ENCODE measurements around the gene MYO10. TPM values are rescaled to one million over a fixed set of nuclear protein-coding genes. Genes with fewer than 3 reads are reported as not detected.

The MYO10 gene
- polyA plus RNA-seq, 3 donors from 2014 or later, result not detected

GRCh38 chr5:16707168-16707868 lies 228.8 kb downstream of the MYO10 start:
- no peak overlapping the region for H3K27ac Mint-ChIP-seq
- H3K4me1 Mint-ChIP-seq, result no peaks in the 10 kb centered on the region
- peaks cover 0 to 6% (median 0%) of the 10 kb centered on the region in 6 donors for H3K9me3 Mint-ChIP-seq
- H3K27me3 Mint-ChIP-seq (ENCODE audit: low read depth in 3 of 3), result peaks cover 0 to 4% (median 1%) of the 10 kb centered on the region in 3 donors
- no peak overlapping the region for H3K4me3 Mint-ChIP-seq
- H3K36me3 Mint-ChIP-seq, result no peaks in the 10 kb centered on the region
- DNase-seq, result no peak

GRCh38 chr5:16704945-16705344 lies 231.1 kb downstream of the MYO10 start:
- Mint-ChIP-seq H3K27ac (no peak overlapping the region), H3K36me3 (no peaks in the 10 kb centered on the region), H3K27me3 (ENCODE audit: low read depth in 3 of 3) (peaks cover 0 to 6% (median 4%) of the 10 kb centered on the region in 3 donors), H3K4me1 (no peaks in the 10 kb centered on the region), H3K4me3 (no peak overlapping the region), H3K9me3 (peaks cover 0 to 6% (median 0%) of the 10 kb centered on the region in 6 donors)
- DNase-seq, result no peak

- Mint-ChIP-seq H3K9me3 (peaks cover 0 to 4% (median 0%) of the 10 kb centered on the region in 6 donors), H3K27ac (no peak overlapping the region), H3K27me3 (ENCODE audit: low read depth in 3 of 3) (peaks cover 0 to 5% (median 2%) of the 10 kb centered on the region in 3 donors), H3K36me3 (no peaks in the 10 kb centered on the region), H3K4me1 (no peaks in the 10 kb centered on the region), H3K4me3 (no peak overlapping the region)
- no peak for DNase-seq
These were observed 233.1 kb downstream of the MYO10 start for GRCh38 chr5:16702964-16703363.

- H3K27me3 Mint-ChIP-seq (ENCODE audit: low read depth in 3 of 3), result peaks cover 3 to 5% (median 4%) of the 10 kb centered on the region in 3 donors
- peaks cover 0 to 6% (median 0%) of the 10 kb centered on the region in 6 donors for H3K9me3 Mint-ChIP-seq
- H3K4me1 Mint-ChIP-seq, result no peaks in the 10 kb centered on the region
- H3K4me3 Mint-ChIP-seq, result no peak overlapping the region
- DNase-seq, result no peak
- no peak overlapping the region for H3K27ac Mint-ChIP-seq
- H3K36me3 Mint-ChIP-seq, result no peaks in the 10 kb centered on the region
These were observed 234.7 kb downstream of the MYO10 start for GRCh38 chr5:16701134-16702099.

GRCh38 chr5:16700081-16700480 lies 236.0 kb downstream of the MYO10 start:
- Mint-ChIP-seq H3K9me3 (peaks cover 0 to 6% (median 0%) of the 10 kb centered on the region in 6 donors), H3K36me3 (no peaks in the 10 kb centered on the region), H3K27me3 (ENCODE audit: low read depth in 3 of 3) (peaks cover 2 to 5% (median 3%) of the 10 kb centered on the region in 3 donors), H3K4me3 (no peak overlapping the region), H3K4me1 (no peaks in the 10 kb centered on the region), H3K27ac (no peak overlapping the region)
- DNase-seq, result no peak

DNA sequence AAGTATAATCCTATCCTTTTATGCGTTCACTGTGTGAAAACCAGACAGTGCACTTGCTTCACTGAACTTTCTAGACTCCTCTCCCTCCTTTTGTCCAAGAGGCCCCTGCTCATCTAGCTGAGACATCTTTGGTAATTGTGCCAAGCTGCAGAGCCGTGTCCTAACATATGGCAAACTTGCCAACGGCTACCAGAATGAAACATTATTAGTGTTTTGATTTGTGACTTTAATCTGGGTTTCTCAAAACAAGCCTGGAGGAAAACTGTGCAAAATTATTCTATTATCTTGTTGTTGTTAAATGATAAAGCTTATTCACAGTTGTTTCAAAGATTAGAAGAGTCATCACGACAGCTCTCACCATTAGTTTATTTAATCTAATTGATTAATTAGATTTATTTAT lies 240.3 kb downstream of the MYO10 start:
- no peak overlapping the region for H3K4me3 Mint-ChIP-seq

GRCh38 chr5:16693879-16694278 lies 242.2 kb downstream of the MYO10 start:
- no peak overlapping the region for H3K4me3 Mint-ChIP-seq
- peaks cover 0 to 9% (median 0%) of the 10 kb centered on the region in 6 donors for H3K9me3 Mint-ChIP-seq
- H3K27me3 Mint-ChIP-seq (ENCODE audit: low read depth in 3 of 3), result peaks cover 0 to 3% (median 2%) of the 10 kb centered on the region in 3 donors
- H3K27ac Mint-ChIP-seq, result no peak overlapping the region
- DNase-seq, result no peak
- H3K4me1 Mint-ChIP-seq, result no peaks in the 10 kb centered on the region
- H3K36me3 Mint-ChIP-seq, result no peaks in the 10 kb centered on the region

More for the DNA sequence above, 240.3 kb downstream of the MYO10 start:
- no peak for DNase-seq
- H3K36me3 Mint-ChIP-seq, result no peaks in the 10 kb centered on the region
- H3K9me3 Mint-ChIP-seq, result peaks cover 0 to 4% (median 0%) of the 10 kb centered on the region in 6 donors
- H3K4me1 Mint-ChIP-seq, result no peaks in the 10 kb centered on the region
- H3K27me3 Mint-ChIP-seq (ENCODE audit: low read depth in 3 of 3), result peaks cover 0 to 3% (median 2%) of the 10 kb centered on the region in 3 donors
- H3K27ac Mint-ChIP-seq, result no peak overlapping the region

DNA sequence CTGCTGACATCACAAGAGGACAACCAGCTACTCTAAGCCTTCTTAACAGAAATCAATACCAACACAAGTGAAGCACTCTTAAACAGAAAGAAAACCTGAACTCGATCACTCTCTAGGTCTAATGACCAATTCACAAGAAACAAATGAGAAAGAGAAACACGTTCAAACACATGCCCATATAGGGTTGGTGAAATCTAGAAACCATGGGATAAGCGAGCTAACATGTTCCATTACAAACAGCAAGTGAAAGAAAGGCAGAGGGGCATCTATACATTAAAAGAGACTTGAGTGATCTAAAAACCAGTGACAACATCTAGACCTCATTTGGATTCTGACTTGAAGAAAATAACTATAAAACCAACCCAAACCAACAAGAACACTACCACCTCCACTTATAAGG lies 244.4 kb downstream of the MYO10 start:
- Mint-ChIP-seq H3K27me3 (ENCODE audit: low read depth in 3 of 3) (peaks cover 0 to 1% (median 0%) of the 10 kb centered on the region in 3 donors), H3K4me1 (no peaks in the 10 kb centered on the region), H3K27ac (no peak overlapping the region), H3K36me3 (no peaks in the 10 kb centered on the region), H3K4me3 (no peak overlapping the region), H3K9me3 (peaks cover 0 to 4% (median 0%) of the 10 kb centered on the region in 6 donors)
- no peak for DNase-seq

DNA sequence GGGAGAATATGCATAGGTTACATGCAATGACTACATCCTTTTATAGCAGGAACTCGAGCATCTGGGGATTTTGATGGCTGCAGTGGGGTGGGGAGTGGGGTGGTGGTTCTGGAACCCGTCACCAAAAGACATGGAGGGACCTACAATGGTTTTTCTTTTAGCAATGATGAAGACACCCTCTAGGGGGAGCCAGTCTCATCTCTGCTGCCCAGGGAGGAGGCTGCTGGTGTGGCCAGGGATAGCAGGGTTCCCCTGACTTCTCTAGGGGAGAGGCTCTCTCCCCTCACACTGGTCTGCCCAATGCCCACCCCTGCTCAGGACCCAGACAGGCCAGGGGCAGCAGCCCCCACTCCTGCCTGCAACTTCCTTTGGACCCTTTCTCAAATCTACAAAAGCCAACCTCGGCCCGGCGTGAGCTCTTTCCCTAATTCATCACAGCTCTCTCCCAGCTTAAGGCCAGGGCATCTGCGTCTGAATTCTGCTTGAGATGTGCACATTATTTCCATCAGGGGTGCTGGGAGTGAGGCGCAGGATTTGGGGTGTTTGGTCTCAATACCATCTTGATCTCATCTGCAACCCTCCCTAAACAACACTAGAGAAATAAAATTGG lies 245.7 kb downstream of the MYO10 start:
- DNase-seq, result no peak
- no peaks in the 10 kb centered on the region for H3K36me3 Mint-ChIP-seq
- H3K9me3 Mint-ChIP-seq, result peaks cover 0 to 4% (median 0%) of the 10 kb centered on the region in 6 donors
- H3K27ac Mint-ChIP-seq, result no peak overlapping the region
- peaks cover 0 to 1% (median 0%) of the 10 kb centered on the region in 3 donors for H3K27me3 Mint-ChIP-seq (ENCODE audit: low read depth in 3 of 3)
- no peaks in the 10 kb centered on the region for H3K4me1 Mint-ChIP-seq
- H3K4me3 Mint-ChIP-seq, result no peak overlapping the region

- no peak for DNase-seq
- H3K27me3 Mint-ChIP-seq (ENCODE audit: low read depth in 3 of 3), result peaks cover 0 to 1% (median 0%) of the 10 kb centered on the region in 3 donors
- H3K4me3 Mint-ChIP-seq, result no peak overlapping the region
- peaks cover 0 to 4% (median under 1%) of the 10 kb centered on the region in 6 donors for H3K9me3 Mint-ChIP-seq
- H3K27ac Mint-ChIP-seq, result no peak overlapping the region
- no peaks in the 10 kb centered on the region for H3K36me3 Mint-ChIP-seq
- no peaks in the 10 kb centered on the region for H3K4me1 Mint-ChIP-seq
These were observed 248.2 kb downstream of the MYO10 start for GRCh38 chr5:16687898-16688297.

DNA sequence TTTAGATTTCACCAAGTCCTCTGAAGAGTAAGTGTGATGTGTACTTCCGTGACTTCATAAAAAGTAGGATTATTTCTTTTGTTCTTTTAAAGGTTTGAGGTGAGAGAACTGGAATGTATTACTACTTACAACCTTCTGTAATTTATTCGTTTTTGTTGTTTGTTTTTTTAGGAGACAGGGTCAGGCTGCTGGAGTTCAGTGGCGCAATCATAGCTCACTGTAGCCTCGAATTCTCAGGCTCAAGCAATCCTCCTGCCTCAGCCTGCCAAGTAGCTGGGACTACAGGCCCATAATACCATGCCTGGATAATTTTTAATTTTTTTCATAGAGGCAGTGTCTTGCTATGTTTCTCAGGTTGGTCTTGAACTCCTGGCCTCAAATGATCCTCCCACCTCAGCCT lies 251.0 kb downstream of the MYO10 start:
- H3K27ac Mint-ChIP-seq, result no peak overlapping the region
- H3K4me3 Mint-ChIP-seq, result no peak overlapping the region
- peaks cover 0 to 3% (median 1%) of the 10 kb centered on the region in 3 donors for H3K27me3 Mint-ChIP-seq (ENCODE audit: low read depth in 3 of 3)
- no peaks in the 10 kb centered on the region for H3K4me1 Mint-ChIP-seq
- no peaks in the 10 kb centered on the region for H3K36me3 Mint-ChIP-seq
- peaks cover 0 to 4% (median under 1%) of the 10 kb centered on the region in 6 donors for H3K9me3 Mint-ChIP-seq
- no peak for DNase-seq

DNA sequence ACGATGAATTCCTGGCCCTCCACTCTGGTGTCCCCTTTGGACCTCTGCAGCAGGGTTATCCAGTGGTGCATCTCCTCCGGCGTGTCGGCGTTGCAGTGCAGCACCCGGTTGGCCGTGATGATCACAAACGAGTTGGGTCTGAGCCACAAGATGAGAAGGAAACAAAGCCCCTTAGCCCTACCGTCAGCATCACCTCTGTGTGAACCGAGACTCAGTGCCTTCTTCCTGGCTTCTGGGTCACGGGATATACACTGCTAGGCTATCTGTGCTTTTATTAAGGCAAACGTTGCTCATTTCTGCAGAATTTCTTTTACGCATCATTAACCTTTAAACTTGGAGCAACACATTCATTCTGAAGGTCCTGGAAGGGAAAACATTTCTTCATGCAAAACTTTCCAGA lies 254.2 kb downstream of the MYO10 start:
- no peak overlapping the region for H3K4me3 Mint-ChIP-seq
- no peaks in the 10 kb centered on the region for H3K36me3 Mint-ChIP-seq
- H3K27me3 Mint-ChIP-seq (ENCODE audit: low read depth in 3 of 3), result peaks cover 0 to 3% (median 1%) of the 10 kb centered on the region in 3 donors
- no peaks in the 10 kb centered on the region for H3K4me1 Mint-ChIP-seq
- H3K9me3 Mint-ChIP-seq, result peaks cover 0 to 4% (median 0%) of the 10 kb centered on the region in 6 donors
- no peak for DNase-seq
- no peak overlapping the region for H3K27ac Mint-ChIP-seq

DNA sequence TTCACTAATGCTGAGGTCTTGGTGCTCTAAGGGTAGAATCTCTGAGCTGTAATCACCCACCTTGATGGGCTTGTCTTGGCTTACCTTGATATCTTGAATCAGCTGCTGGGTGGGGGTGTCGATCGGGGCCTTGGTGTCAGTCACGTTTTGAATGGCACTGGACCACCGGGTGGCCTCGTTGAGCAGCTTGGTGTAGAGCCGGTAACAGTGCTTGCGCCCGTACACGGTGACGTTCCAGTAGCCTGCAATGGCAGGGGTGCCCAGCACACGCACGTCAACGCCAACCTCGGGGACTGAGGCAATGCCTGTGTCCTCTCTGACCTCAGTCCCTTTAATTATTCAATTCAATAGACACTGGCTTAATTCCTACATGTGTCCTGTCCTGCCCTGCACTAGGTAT lies 256.2 kb downstream of the MYO10 start:
- no peak overlapping the region for H3K27ac Mint-ChIP-seq
- H3K9me3 Mint-ChIP-seq, result peaks cover 0 to 1% (median 0%) of the 10 kb centered on the region in 6 donors
- H3K4me3 Mint-ChIP-seq, result no peak overlapping the region
- H3K4me1 Mint-ChIP-seq, result no peaks in the 10 kb centered on the region
- no peaks in the 10 kb centered on the region for H3K36me3 Mint-ChIP-seq
- H3K27me3 Mint-ChIP-seq (ENCODE audit: low read depth in 3 of 3), result peaks cover 0 to 3% (median 1%) of the 10 kb centered on the region in 3 donors
- no peak for DNase-seq
